Measurements from ENCODE around the gene TEAD4. TPM values are rescaled to one million over a fixed set of nuclear protein-coding genes. Genes with fewer than 3 reads are reported as not detected.

Gene TEAD4
- polyA plus RNA-seq, 1 experiment = 10.3 TPM

GRCh38 chr12:3036901-3037600 is 77.9 kb downstream of the TEAD4 start:
- DNase-seq (ENCODE audit: low read depth, low spot score) = no peak
- Histone ChIP-seq H3K4me3 (ENCODE audit: low read depth, low read length) (no peak overlapping the region), H3K27ac (ENCODE audit: low read depth, low read length) (no peak overlapping the region), H3K27me3 (ENCODE audit: control insufficient read depth, insufficient read depth, low read length) (no peaks in the 10 kb centered on the region), H3K9me3 (ENCODE audit: control insufficient read depth, insufficient read depth, low read length) (no peaks in the 10 kb centered on the region; the same call in 1 of the 2 replicates)
- TF ChIP-seq, protein P1, sequence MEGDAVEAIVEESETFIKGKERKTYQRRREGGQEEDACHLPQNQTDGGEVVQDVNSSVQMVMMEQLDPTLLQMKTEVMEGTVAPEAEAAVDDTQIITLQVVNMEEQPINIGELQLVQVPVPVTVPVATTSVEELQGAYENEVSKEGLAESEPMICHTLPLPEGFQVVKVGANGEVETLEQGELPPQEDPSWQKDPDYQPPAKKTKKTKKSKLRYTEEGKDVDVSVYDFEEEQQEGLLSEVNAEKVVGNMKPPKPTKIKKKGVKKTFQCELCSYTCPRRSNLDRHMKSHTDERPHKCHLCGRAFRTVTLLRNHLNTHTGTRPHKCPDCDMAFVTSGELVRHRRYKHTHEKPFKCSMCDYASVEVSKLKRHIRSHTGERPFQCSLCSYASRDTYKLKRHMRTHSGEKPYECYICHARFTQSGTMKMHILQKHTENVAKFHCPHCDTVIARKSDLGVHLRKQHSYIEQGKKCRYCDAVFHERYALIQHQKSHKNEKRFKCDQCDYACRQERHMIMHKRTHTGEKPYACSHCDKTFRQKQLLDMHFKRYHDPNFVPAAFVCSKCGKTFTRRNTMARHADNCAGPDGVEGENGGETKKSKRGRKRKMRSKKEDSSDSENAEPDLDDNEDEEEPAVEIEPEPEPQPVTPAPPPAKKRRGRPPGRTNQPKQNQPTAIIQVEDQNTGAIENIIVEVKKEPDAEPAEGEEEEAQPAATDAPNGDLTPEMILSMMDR (IDR thresholded peaks at IDR 0.05; ENCODE audit: low read depth, low read length) = no peak
- CTCF ChIA-PET = interaction anchor here (1.3 kb wide), 1 partner anchor 152 kb away, joined by 7 read pairs; no protein-coding TSS in a partner anchor
- POLR2A ChIA-PET = no interaction called here

- CTCF ChIA-PET = interaction anchor here (1.3 kb wide), 1 partner anchor 153 kb away, joined by 7 read pairs; no protein-coding TSS in a partner anchor
- no peak for DNase-seq (ENCODE audit: low read depth, low spot score)
- Histone ChIP-seq H3K9me3 (ENCODE audit: control insufficient read depth, insufficient read depth, low read length) (no peaks in the 10 kb centered on the region; the same call in 1 of the 2 replicates), H3K27ac (ENCODE audit: low read depth, low read length) (no peak overlapping the region), H3K4me3 (ENCODE audit: low read depth, low read length) (no peak overlapping the region), H3K27me3 (ENCODE audit: control insufficient read depth, insufficient read depth, low read length) (no peaks in the 10 kb centered on the region)
- POLR2A ChIA-PET = no interaction called here
- TF ChIP-seq, protein P1 (IDR thresholded peaks at IDR 0.05; ENCODE audit: low read depth, low read length) = no peak
Observed at GRCh38 chr12:3038166-3038565, 79.0 kb downstream of the TEAD4 start.

DNA sequence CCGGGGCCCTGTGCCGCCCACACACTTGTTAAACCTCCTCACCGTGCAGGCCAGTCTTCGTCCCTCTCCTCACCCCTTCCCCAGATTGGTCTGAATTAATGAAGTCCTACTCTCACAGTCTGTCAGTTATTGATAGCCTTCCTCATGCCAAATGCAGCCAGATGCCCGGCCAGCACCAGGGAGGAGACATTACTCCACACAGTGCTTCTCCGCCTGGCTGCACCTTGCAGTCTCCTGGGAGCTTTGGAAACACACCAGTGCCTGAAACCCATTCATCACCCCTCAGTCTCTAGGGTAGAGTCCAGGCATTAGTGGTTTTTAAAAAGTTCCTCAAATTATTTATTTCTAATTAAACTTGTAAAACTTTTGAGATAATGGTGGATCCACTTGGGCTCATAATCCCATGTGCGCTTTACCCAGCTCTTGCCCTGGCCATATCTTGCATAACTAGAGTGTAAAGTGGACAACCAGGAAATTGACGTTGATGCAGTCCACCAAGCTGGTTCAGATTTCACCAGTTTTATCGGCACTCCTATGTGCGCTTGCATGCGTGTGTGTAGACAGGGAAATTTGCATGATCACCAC is 79.8 kb downstream of the TEAD4 start:
- no peak overlapping the region for H3K4me3 ChIP-seq (ENCODE audit: low read depth, low read length)
- ChIA-PET CTCF (no interaction called here), POLR2A (no interaction called here)
- no peaks in the 10 kb centered on the region for H3K27me3 ChIP-seq (ENCODE audit: control insufficient read depth, insufficient read depth, low read length)
- H3K9me3 ChIP-seq (ENCODE audit: control insufficient read depth, insufficient read depth, low read length) = no peaks in the 10 kb centered on the region
- no peak for DNase-seq (ENCODE audit: low read depth, low spot score)
- H3K27ac ChIP-seq (ENCODE audit: low read depth, low read length) = no peak overlapping the region
- TF ChIP-seq, protein P1 (IDR thresholded peaks at IDR 0.05; ENCODE audit: low read depth, low read length) = no peak

DNA sequence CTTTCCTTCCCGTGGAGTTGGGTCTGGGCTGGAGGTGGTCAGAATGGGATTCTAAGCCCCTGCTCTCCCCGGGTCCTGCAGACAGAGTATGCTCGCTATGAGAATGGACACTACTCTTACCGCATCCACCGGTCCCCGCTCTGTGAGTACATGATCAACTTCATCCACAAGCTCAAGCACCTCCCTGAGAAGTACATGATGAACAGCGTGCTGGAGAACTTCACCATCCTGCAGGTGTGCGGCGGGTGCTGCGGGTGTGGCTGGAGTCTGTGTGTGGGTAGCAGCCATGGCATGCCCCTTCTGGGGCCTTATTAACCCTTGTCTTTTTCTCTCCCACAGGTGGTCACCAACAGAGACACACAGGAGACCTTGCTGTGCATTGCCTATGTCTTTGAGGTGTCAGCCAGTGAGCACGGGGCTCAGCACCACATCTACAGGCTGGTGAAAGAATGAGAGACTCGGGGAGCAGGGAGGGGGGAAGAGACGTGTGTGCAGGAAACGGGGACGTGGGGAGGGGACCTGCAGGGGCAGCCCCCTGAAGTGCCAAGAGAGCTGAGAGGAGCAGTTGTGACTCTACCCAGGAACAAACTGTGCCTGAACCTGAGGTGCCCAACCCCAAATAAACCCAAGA is 80.9 kb downstream of the TEAD4 start:
- no peaks in the 10 kb centered on the region for H3K9me3 ChIP-seq (ENCODE audit: control insufficient read depth, insufficient read depth, low read length)
- ChIA-PET POLR2A (no interaction called here), CTCF (interaction anchor here (0.5 kb wide), 1 partner anchor 39 kb away, joined by 5 read pairs; no protein-coding TSS in a partner anchor)
- no peak for DNase-seq (ENCODE audit: low read depth, low spot score)
- no peak overlapping the region for H3K4me3 ChIP-seq (ENCODE audit: low read depth, low read length)
- H3K27ac ChIP-seq (ENCODE audit: low read depth, low read length) = no peak overlapping the region
- TF ChIP-seq, protein P1 (IDR thresholded peaks at IDR 0.05; ENCODE audit: low read depth, low read length) = no peak
- no peaks in the 10 kb centered on the region for H3K27me3 ChIP-seq (ENCODE audit: control insufficient read depth, insufficient read depth, low read length)

Data from AG04450 (cell line).